Ovary (tissue), 9 donors: ENCODE data around the gene ROBO1. TPM values are rescaled to one million over a fixed set of nuclear protein-coding genes. Genes with fewer than 3 reads are reported as not detected.

Experiments
- DNase-seq, 5 donors: peaks; one replicate each; pipeline ENCODE4 v3.0.0-alpha.2; 2019 to 2020
- H3K27ac ChIP-seq, 2 donors: fragments of 200-600 bp; one replicate each; pipeline versions ENCODE4 v1.5.1 to v1.8.0; 2019 to 2022
- H3K27me3 ChIP-seq: fragments of 200-600 bp; one replicate; pipeline ENCODE4 v1.8.0; 2022
- H3K36me3 ChIP-seq: fragments of 200-600 bp; sonication (generic); one replicate; pipeline ENCODE4 v1.5.1; 2019
- H3K4me1 ChIP-seq: one replicate; pipeline ENCODE4 v1.8.1; 2013; ENCODE audit warnings: mild to moderate bottlenecking, moderate library complexity; ENCODE audit not compliant: insufficient read depth
- H3K4me3 ChIP-seq: fragments of 200-600 bp; sonication (generic); one replicate; pipeline ENCODE4 v1.5.1; 2017
- H3K9me3 ChIP-seq, 2 donors: fragments of 200-600 bp in 1 of 2; sonication (generic) in 1 of 2; one replicate each; pipeline versions ENCODE4 v1.5.1 to v1.8.1; 2013 to 2019; ENCODE audit warnings: mild to moderate bottlenecking in 1 of 2, moderate library complexity in 1 of 2
- CTCF ChIP-seq, 3 donors: fragments of 450-650 bp in 2 of 3; fragments of 200-600 bp in 1 of 3; IDR thresholded peaks; one replicate each; pipeline versions ENCODE4 v1.5.1 to v1.8.0; 2016 to 2022; ENCODE audit warnings: antibody characterized with exemption in 3 of 3, mild to moderate bottlenecking in 1 of 3
- EP300 ChIP-seq: sonication (generic); formaldehyde crosslinking; IDR thresholded peaks from one replicate; pipeline ENCODE4 v1.6.1; 2017; ENCODE audit warnings: antibody characterized with exemption
- POLR2A ChIP-seq: fragments of 450-650 bp; IDR thresholded peaks from one replicate; pipeline ENCODE4 v1.6.1; 2017; ENCODE audit warnings: antibody characterized with exemption, mild to moderate bottlenecking, moderate library complexity
- whole genome bisulfite sequencing, 3 donors: extraction: QIAGEN DNeasy Blood & Tissue Kit in 1 of 3; methylation state at CpG; one replicate each; pipeline versions ENCODE4 v1.1.5 to v1.1.7; 2013 to 2017; 5-methylcytosine and 5-hydroxymethylcytosine counted together
- intact Hi-C, 4 donors: fragments of 100-400 bp; cut with DNase I; formaldehyde crosslinking; loops; one replicate each; pipeline versions ENCODE4 v1.11.0 to v1.15.1; 2022 to 2023
- polyA plus RNA-seq, 2 donors: library from polyadenylated mRNA; stranded (reverse); fragments of 200-250 nt in 1 of 2; fragments of 350-450 nt in 1 of 2; fragmentation: Illumina TruSeq in 1 of 2; extraction: RNeasy Lipid Tissue Mini Kit (QIAGEN cat#74804) in 1 of 2; gene quantifications; one replicate each; pipeline ENCODE4 v1.2.3, GENCODE V29; 2013 to 2014
- total RNA-seq, 7 donors: library from RNA; depleted of rRNA in 2 of 7; stranded (reverse); fragments of >200 nt in 2 of 7; fragmentation: NEBNext Ultra II Directional in 3 of 7; extraction: Animal tissue kit (Norgen Biotek cat#: 25700) in 3 of 7; gene quantifications; one replicate each; pipeline versions ENCODE4 v1.1.0 to v1.2.4, GENCODE V29; 2016 to 2023
- donor health status: DM: no; HTN: no; CAD: no; lungs with moderate emphysema.
- donor health status: DM: no; HTN: no; CAD: no.
- donor health status: Bipolar disorder and iron deficiency.
- donor health status: DM: yes; HTN: yes; CAD: no.
- donor health status: DM: no; HTN: no; CAD: no.
- donor health status: DM: yes; HTN: yes; CAD: no.

Gene ROBO1
- total and polyA plus RNA-seq, 9 donors: 17.2 to 49.5 (median 29.0) TPM

GRCh38 chr3:79478620-79479019, 289.2 kb downstream of the ROBO1 start:
- Histone ChIP-seq H3K27me3 (no peaks in the 10 kb centered on the region), H3K9me3 (no peaks in the 10 kb centered on the region), H3K36me3 (no peaks in the 10 kb centered on the region), H3K4me1 (no peaks in the 10 kb centered on the region), H3K27ac (no peak overlapping the region), H3K4me3 (no peak overlapping the region)
- TF ChIP-seq CTCF (IDR thresholded peaks at IDR 0.05) (no peak), POLR2A (no peak), EP300 (no peak)
- 77 to 88% (median 87%) methylated on average over 1 of the region's 1 CpG for WGBS, 3 donors
- intact Hi-C loops: no loop called here
- no peak for DNase-seq

DNA sequence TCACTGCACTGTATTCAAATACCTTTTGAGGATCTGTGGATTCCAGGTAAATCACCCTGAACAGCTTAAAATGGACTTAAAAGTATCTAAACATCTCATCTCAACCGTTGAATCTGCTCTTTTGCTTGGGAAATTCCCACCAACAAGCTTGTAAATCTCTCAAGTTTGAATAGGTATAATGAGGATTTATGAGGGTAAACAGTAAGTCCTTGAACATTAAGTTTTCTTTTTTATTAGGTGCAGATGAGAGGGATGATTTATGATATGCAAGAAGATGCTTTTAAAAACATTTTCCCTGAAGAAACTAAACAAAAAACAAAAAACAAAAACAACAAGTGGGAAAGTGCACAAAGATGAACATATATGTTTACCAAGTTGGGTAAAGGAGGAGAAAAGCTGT, 290.6 kb downstream of the ROBO1 start:
- TF ChIP-seq EP300 (no peak), POLR2A (no peak), CTCF (IDR thresholded peaks at IDR 0.05) (no peak)
- no peaks in the 10 kb centered on the region for H3K4me1 ChIP-seq
- H3K36me3 ChIP-seq: no peaks in the 10 kb centered on the region
- H3K27me3 ChIP-seq: no peaks in the 10 kb centered on the region
- intact Hi-C loops: no loop called here
- H3K27ac ChIP-seq: no peak overlapping the region
- H3K4me3 ChIP-seq: no peak overlapping the region
- no peaks in the 10 kb centered on the region for H3K9me3 ChIP-seq
- WGBS, 3 donors: 7 to 28% (median 24%) methylated on average over 1 of the region's 1 CpG
- DNase-seq: no peak

- no peaks in the 10 kb centered on the region for H3K36me3 ChIP-seq
- intact Hi-C loops: loop anchor here in 1 of 4 donors (5.0 kb wide), 1 partner anchor 132 kb away; no protein-coding TSS in a partner anchor
- no peak for DNase-seq
- no peak for TF ChIP-seq EP300
- no peak for TF ChIP-seq POLR2A
- no peak for TF ChIP-seq CTCF (IDR thresholded peaks at IDR 0.05)
- no peak overlapping the region for H3K4me3 ChIP-seq
- no peaks in the 10 kb centered on the region for H3K9me3 ChIP-seq
- H3K27ac ChIP-seq: no peak overlapping the region
- WGBS, 3 donors: 84 to 92% (median 88%) methylated on average over 2 of the region's 2 CpGs
- no peaks in the 10 kb centered on the region for H3K4me1 ChIP-seq
- H3K27me3 ChIP-seq: no peaks in the 10 kb centered on the region
These were observed 293.8 kb downstream of the ROBO1 start for GRCh38 chr3:79473993-79474392.

- Histone ChIP-seq H3K27me3 (no peaks in the 10 kb centered on the region), H3K36me3 (no peaks in the 10 kb centered on the region), H3K27ac (no peak overlapping the region), H3K4me3 (no peak overlapping the region), H3K9me3 (no peaks in the 10 kb centered on the region), H3K4me1 (no peaks in the 10 kb centered on the region)
- intact Hi-C loops: no loop called here
- WGBS, 3 donors: 79 to 95% (median 81%) methylated on average over 3 of the region's 3 CpGs
- TF ChIP-seq POLR2A (no peak), EP300 (no peak), CTCF (IDR thresholded peaks at IDR 0.05) (no peak)
- no peak for DNase-seq
These were observed 300.1 kb downstream of the ROBO1 start for GRCh38 chr3:79467721-79468120.
